ENCODE data around the gene CFHR2.
"Not testable (repeated sequence)": the region's sequence is repeated elsewhere in the genome, so short reads cannot be mapped to it uniquely, and the experiment has no call there.

The CFHR2 gene

DNA sequence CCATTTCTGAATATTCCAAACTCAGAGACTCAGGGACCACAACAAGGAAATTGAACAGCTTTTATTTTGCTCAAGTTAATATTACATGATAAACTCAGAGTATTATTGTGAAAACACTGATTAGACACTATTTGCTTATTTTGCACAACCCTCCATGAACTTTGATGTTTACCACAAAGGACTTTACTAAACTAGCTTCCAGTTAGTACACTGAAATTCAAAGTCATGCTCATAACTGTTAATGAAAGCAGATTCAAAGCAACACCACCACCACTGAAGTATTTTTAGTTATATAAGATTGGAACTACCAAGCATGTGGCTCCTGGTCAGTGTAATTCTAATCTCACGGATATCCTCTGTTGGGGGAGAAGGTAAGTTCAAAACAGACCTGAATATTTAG lies at the start of gene CFHR2:
Gene CFHR2 (plus strand): TSS at position 171 of the 400 bp plus-strand sequence. CDS start 143 bp downstream, at position 314.
- not testable (repeated sequence) for DNase-seq

DNA sequence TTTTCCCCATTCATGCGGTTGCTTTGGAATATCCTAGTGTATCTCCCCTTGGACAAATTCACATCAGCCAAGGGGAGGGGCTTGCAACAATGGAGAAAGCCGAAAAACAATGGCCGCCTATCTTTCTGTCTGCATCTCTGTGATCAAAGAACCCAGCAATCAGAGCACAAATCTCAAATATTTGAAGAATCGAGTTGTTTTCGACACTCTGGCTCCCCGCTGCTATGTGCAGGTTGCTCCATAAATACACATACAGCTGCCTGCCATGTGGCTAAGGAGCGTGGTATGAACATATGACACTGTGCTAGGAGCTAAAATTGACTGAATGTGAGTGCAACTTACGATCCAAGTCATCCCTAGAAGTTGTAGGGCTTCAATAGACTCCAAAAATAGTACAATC lies 47.2 kb upstream of the CFHR2 start:
- no peak for DNase-seq

DNA sequence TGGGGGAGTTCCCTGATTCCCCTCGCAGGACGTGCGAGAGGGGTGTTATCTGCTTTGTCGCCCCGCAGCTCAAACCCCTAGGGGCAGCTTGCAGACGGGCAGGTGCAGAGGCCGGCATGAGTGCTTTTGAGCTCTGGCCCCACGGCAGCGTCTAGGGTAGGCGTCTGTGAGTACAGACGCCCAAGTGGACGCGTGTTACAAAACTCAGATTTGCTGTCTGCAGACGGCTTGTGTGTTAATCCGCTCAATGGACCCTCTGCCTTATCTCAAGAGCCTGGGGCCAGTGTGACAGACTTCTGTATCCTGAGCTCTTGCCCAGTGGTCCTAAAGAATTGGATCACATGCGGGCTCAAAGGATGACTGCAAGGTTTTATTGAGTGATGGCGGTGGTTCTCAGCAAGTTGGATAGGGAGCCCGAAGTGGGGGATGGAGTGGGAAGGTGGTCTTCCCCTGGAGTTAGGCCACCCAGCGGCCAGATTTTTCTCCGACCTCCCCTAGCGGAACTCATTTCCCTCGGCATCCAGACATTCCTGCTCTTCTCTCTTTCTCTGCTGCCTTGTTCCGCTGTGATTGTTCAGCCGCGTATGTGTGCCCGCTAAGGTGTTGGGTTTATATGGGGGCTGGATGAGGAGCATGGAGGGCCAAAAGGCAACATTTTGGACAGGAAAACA lies 46.2 kb upstream of the CFHR2 start:
- DNase-seq: no peak

More for the DNA sequence above, 47.2 kb upstream of the CFHR2 start:
- no peak for TF ChIP-seq POLR2A (IDR thresholded peaks at IDR 0.05; ENCODE audit: low read length)
- TF ChIP-seq GATA1 (IDR thresholded peaks at IDR 0.05; ENCODE audit: low read depth, low read length): no peak

DNA sequence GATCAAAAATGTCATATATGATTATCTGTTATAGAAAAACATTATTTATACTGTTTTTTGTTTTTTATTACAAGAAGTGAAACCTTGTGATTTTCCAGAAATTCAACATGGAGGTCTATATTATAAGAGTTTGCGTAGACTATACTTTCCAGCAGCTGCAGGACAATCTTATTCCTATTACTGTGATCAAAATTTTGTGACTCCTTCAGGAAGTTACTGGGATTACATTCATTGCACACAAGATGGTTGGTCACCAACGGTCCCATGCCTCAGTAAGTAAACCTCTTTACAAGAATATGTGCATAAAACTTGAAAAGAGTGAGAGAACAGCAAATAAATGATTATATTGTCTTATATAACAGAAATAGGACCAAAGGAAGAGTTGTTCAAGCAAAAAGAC lies 41.2 kb upstream of the CFHR2 start:
- DNase-seq: no peak

More for the DNA sequence above, 46.2 kb upstream of the CFHR2 start:
- no peak for TF ChIP-seq GATA1 (IDR thresholded peaks at IDR 0.05; ENCODE audit: low read depth, low read length)
- TF ChIP-seq POLR2A (IDR thresholded peaks at IDR 0.05; ENCODE audit: low read length): no peak

DNA sequence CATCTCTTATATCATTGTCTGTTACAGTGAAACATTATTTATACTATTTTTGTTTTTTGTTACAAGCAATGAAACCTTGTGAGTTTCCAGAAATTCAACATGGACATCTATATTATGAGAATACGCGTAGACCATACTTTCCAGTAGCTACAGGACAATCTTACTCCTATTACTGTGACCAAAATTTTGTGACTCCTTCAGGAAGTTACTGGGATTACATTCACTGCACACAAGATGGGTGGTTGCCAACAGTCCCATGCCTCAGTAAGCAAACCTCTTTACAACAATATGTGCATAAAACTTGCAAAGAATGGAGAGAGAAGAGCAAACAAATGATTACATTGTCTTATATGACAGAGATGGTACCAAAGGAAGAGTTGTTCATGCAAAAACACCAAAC lies 33.3 kb upstream of the CFHR2 start:
- DNase-seq: no peak
- TF ChIP-seq GATA1 (IDR thresholded peaks at IDR 0.05; ENCODE audit: low read depth, low read length) (no peak), POLR2A (IDR thresholded peaks at IDR 0.05; ENCODE audit: low read length) (no peak)

More for the DNA sequence above, 41.2 kb upstream of the CFHR2 start:
- TF ChIP-seq POLR2A (IDR thresholded peaks at IDR 0.05; ENCODE audit: low read length) (no peak), GATA1 (IDR thresholded peaks at IDR 0.05; ENCODE audit: low read depth, low read length) (no peak)

DNA sequence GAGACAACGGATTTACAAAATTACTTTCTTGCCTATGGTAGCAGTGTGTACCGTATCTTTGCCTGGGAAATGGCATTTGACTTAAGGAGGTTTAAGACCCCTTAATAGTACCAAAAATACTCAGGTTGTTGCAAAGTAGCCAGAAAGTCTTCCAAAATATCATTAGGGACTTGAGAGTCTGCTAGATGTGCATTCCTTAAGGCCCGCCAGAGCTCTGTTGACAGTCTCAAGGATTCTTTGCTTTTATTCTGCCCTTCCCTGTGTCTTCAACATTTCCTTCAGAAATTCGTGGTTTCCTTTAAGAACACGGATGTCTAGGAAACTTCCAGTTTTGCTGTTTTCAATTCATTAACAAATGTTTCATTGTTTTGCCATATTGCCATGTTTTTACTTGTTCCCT lies 31.3 kb upstream of the CFHR2 start:
- DNase-seq: not testable (repeated sequence)

DNA sequence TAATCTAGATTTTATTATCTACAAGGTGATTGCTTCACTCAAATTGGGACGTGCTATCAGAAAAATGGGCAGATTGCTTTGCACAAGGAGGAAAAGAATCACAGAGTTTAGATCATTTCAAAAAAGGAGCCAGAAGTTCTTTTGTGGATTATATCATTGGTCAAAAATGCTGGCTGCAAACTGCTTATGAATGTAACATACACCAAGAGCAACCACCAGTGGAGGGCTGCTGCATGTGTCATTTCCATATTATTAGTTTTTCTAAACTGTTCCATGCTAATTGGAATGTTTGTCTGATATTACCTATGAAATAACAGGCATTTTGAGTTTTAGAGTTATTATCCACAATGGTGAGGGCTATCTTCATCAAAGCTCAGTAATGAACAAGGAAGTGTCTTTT lies 16.7 kb upstream of the CFHR2 start:
- DNase-seq: not testable (repeated sequence)

DNA sequence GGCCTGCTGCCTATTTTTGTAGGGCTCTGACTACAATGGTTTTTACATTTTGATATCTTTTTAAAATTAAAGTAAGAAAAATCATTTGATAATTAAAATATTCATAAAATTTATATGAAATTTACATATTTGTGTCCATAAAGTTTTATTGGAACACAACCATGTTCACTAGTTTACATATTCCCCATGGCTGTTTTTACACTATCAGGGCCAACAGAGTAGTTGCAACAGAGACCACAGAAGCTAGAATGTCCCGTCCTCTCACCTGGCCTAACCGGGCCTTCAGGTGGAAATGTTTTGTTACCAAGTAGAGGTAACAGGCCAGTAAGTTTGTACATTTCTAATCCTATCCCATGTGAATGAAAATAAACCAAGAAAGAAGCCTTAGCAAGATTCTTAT lies 10.7 kb upstream of the CFHR2 start:
- not testable (repeated sequence) for DNase-seq

DNA sequence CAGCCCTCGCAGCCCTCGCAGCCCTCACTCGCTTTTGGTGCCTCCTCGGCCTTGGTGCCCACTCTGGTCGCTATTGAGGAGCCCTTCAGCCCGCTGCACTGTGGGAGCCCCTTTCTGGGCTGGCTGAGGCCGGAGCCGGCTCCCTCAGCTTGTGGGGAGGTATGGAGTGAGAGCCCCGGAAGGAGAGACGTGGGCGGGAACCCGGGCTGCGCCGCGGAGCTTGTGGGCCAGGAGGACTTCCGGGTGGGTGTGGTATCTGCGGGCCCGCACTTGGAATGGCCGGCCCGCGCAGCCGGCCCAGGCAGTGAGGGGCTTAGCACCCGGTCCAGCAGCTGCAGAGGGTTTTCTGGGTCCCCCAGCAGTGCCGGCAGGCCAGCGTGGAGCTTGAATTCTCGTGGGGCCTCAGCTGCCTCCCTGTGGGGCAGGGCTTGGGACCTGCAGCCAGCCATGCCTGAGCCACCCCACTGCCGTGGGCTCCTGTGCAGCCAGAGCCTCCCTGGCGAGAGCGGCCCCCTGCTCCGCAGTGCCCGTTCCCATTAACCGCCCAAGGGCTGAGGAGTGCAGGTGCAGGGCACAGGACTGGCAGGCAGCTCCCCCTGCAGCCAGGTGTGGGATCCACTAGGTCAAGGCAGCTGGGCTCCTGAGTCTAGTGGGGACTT lies 9.9 kb upstream of the CFHR2 start:
- TF ChIP-seq GATA1 (IDR thresholded peaks at IDR 0.05; ENCODE audit: low read depth, low read length): no peak
- TF ChIP-seq POLR2A (IDR thresholded peaks at IDR 0.05; ENCODE audit: low read length): no peak
- no peak for DNase-seq

DNA sequence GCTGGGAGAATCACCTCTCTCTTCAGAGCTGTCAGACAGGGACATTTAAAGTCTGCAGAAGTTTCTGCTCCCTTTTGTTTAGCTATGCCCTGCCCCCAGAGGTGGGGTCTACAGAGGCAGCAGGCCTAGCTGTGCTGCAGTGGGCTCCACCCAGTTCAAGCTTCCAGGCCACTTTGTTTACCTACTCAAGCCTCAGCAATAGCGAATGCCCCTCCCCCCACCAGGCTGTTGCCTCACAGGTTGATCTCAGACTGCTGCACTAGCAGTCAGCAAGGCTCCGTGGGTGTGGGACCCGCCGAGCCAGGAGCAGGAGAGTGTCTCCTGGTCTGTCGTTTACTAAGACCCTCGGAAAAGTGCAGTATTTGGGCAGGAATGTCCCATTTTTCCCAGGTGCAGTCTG lies 2.1 kb upstream of the CFHR2 start:
- DNase-seq: not testable (repeated sequence)

DNA sequence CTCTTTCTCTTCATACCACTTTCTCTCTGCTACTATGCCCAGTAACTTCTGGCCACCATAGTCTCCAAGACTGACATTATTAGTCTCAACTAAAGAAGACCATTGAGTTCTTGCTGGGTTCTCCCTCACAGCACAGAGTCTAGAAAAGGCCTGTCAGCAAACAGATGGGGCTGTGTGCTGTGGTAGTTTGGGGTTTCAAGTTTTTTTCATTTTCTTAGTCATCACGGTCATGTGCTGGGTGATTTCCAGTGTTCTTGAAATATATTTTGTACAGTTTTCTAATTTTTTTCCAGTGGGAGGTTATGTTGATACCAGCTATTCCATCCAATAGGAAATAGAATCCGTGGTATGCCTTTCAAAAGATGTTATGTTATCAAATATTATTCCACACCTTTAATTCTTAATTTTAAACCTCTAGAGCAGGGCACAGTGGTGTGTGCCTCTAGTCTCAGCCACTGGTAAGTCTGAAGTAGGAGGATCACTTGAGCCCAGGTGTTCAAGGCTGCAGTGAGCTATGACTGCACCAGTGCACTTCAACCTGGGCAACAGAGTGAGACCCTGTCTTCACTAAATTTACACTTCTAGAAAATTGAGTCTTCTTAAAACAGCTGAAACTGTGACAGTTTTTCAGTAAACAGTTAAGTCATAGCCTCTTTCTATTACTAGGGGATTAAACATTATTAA lies 8.3 kb downstream of the CFHR2 start:
- TF ChIP-seq GATA1 (IDR thresholded peaks at IDR 0.05; ENCODE audit: low read depth, low read length) (no peak), POLR2A (IDR thresholded peaks at IDR 0.05; ENCODE audit: low read length) (no peak)
- no peak for DNase-seq

DNA sequence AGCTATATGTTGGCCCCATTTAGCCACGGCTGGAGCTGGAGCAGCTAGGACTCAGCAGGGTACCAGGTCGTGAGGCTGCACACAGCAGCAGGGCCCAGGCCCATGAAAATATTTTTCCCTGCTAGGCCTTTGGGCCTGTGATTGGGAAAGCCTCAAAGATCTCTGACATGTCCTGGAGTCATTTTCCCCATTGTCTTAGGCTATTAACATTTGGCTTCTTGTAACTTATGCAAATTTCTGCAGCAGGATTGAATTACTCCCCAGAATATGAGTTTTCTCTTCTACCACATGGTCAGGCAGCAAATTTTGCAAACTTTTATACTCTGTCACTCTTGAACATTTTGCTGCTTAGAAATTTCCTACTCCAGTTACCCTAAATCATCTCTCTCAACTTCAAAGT lies 11.2 kb downstream of the CFHR2 start:
- no peak for DNase-seq
- TF ChIP-seq POLR2A (IDR thresholded peaks at IDR 0.05; ENCODE audit: low read length): no peak
- no peak for TF ChIP-seq GATA1 (IDR thresholded peaks at IDR 0.05; ENCODE audit: low read depth, low read length)

DNA sequence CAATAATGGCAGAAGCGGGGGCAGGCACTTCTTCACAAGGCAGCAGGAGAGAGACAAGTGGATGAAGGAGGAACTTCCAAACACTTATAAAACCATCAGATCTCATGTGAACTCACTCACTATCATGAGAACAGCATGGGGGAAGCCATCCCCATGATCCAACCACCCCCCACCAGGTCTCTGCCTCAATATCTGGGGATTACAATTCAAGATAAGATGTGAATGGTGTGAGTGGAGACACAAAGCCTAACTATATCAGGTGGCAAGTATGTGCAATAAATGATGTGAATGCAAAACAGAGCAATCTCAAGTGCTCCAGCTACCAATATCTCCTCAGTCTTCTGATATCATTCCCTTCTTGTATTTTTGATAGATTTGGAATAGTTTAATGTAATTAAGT lies 12.4 kb downstream of the CFHR2 start:
- DNase-seq: no peak
- TF ChIP-seq GATA1 (IDR thresholded peaks at IDR 0.05; ENCODE audit: low read depth, low read length): no peak
- TF ChIP-seq POLR2A (IDR thresholded peaks at IDR 0.05; ENCODE audit: low read length): no peak

DNA sequence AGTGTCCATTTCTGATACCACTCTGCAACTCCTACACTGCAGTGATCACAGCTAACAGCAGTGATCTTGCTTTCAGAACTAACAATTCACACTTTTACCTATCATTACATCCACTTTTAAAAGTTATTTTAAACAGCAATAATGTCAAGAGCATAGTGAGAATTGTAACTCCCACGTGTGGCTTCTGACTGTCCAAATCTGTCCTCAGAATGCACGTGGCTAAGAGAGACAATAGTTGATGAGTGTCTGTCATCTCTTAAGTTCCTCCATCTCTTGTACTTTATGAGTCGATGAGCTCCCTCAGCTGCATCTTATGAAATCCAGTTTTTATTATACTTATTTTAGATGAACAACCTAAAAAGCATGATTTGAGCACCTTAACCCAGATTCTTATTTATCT lies 17.3 kb downstream of the CFHR2 start:
- no peak for DNase-seq

DNA sequence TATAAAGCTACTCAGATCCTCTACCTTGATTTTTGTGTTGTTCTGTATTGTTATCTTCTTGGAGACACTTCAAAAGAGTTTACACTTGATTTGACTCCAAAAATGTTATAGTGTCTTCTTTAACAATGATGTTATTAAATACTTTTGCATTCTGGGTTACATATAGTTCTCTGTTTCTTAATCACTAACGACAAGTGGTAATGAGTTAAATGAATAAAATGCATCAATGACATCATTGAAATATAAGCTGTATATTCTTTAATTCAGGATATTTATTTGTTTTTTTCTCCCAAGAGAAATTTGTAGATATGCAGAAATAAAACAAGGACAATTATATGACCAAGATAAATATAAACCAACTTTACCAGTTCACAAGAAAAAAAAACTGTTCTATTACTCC lies 26.6 kb downstream of the CFHR2 start:
- no peak for TF ChIP-seq POLR2A (IDR thresholded peaks at IDR 0.05; ENCODE audit: low read length)
- no peak for TF ChIP-seq GATA1 (IDR thresholded peaks at IDR 0.05; ENCODE audit: low read depth, low read length)

More for the DNA sequence above, 17.3 kb downstream of the CFHR2 start:
- TF ChIP-seq POLR2A (IDR thresholded peaks at IDR 0.05; ENCODE audit: low read length) (no peak), GATA1 (IDR thresholded peaks at IDR 0.05; ENCODE audit: low read depth, low read length) (no peak)

More for the DNA sequence above, 26.6 kb downstream of the CFHR2 start:
- no peak for DNase-seq

All from erythroblast (primary cell).